HG03097 (cell line): ENCODE measurements around the gene AGAP1.
"Not testable (repeated sequence)": the region's sequence is repeated elsewhere in the genome, so short reads cannot be mapped to it uniquely, and the experiment has no call there.

Experiments used
- ATAC-seq: cut with Tn5 transposase; IDR thresholded peaks from one replicate; pipeline ENCODE4 v1.9.1; 2021; ENCODE audit not compliant: unreplicated experiment, low FRiP score

The AGAP1 gene

GRCh38 chr2:236089271-236090026 is 595.6 kb downstream of the AGAP1 start:
- ATAC-seq = no peak

- no peak for ATAC-seq
These were observed 596.2 kb downstream of the AGAP1 start for GRCh38 chr2:236090027-236090382.

DNA sequence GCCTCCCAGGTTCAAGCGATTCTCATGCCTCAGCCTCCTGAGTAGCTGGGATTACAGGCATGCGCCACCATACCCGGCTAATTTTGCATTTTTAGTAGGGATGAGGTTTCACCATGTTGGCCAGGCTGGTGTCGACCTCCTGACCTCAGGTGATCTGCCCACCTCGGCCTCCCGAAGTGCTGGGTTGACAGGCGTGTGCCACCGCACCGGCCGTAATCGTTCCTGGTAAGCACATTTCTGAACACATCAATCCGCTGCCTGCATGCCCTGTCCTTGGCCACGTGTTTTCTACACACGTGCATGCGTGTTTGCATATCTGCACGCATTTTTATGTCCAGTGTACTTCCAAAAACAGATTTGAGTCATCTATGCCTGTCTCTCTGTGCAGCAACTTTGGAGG is 597.0 kb downstream of the AGAP1 start:
- ATAC-seq = not testable (repeated sequence)

- no peak for ATAC-seq
These were observed 598.9 kb downstream of the AGAP1 start for GRCh38 chr2:236092714-236093113.

DNA sequence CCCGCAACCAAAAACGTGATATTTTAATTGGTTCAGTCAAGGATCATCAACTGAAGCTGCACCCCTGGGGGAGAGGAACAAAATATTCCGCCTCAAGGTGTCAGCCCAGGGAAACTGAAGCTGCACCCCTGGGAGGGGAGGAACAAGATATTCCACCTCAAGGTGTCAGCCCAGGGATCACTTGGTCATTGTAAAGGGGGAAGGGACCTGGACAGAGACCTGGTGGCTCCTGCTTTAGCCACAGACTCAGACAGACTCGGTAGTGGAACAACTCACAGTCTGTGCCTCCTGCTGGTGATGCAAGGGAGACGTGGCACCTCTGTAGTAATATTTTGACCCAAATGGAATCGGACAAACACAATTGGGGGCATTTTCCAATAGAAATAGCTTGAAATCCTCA is 599.3 kb downstream of the AGAP1 start:
- ATAC-seq = no peak

DNA sequence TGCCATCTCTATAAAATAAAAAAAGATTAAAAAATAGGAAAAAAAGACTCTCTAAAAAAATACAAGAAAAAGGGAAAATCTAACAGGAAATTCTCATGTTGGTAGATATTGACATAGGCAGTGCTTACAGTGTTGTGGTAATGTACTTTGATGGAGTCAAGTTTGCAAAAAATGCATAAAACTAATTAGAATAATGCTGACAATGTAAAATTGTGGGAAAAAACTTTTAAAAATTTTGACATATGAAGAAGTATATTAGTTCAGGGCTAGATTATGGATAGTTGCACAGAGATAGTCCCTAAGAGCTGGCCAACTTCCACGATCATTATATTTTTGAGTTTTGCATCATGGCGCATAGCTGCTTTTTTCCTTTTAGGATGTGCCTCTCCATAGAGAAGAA is 601.7 kb downstream of the AGAP1 start:
- no peak for ATAC-seq

GRCh38 chr2:236101311-236101950 is 607.6 kb downstream of the AGAP1 start:
- no peak for ATAC-seq

DNA sequence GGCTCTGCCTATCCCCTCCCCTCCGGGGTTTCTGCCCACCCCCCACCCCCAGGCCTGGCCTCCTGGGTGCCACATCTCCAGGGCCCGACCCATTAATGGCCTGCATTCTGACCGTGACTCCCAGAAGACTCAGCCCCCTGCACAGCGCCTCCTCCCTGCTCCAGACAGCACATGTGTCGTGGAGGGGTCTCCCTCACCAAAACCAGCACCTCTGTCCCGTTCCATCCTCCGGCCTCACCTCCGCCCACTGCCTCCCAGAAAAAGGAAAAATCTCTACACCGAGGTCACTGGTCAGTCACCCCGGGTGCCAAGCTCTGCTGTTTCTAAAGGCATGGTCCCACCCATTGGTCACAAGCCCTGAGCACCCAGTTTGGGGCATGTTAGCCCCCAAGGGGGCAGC is 609.1 kb downstream of the AGAP1 start:
- ATAC-seq = no peak

DNA sequence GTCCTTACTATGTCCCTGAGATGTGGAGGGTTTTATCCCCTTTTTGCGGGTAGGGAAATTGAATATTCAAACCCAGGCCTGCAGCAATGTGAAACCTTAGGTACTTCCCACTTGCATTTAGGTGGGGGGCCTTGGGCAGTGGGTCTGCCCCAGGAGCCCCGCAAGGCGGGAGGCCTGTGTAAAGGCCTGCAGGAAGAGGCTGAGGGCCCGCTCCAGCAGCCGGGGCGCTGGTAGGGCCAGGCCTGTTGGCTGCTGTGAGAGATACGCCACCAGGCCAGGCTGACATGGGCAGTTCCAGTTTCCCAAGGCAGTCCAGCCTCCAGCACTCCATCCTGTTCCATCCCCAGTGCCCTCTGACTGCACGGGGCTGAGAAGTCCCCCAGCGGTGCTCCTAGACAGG is 610.1 kb downstream of the AGAP1 start:
- ATAC-seq = no peak

GRCh38 chr2:236105955-236106607 is 612.2 kb downstream of the AGAP1 start:
- no peak for ATAC-seq

- no peak for ATAC-seq
These were observed 612.9 kb downstream of the AGAP1 start for GRCh38 chr2:236106761-236107160.

DNA sequence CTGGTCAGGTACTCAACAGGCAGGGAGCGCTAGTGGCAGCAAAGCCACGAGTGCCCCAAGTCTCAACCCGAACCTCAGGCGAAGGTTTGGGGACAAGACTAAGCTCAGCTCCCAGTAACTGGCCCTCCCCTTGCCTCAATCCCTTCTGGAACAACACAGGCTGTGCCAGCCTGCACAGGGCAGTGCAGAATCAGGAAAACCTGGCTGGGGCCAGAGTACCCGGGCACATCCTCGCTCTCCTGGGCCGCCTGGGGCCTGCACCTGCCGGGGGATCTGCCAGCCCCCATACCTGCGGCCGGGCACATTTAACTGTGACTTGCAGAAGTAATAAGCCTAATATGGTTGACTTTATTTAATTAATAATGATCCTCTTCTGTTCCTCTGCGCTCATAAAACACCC is 613.7 kb downstream of the AGAP1 start:
- ATAC-seq = no peak

- no peak for ATAC-seq
These were observed 614.2 kb downstream of the AGAP1 start for GRCh38 chr2:236107942-236108625.

GRCh38 chr2:236109061-236109460 is 615.2 kb downstream of the AGAP1 start:
- no peak for ATAC-seq

GRCh38 chr2:236109473-236109872 is 615.6 kb downstream of the AGAP1 start:
- no peak for ATAC-seq

DNA sequence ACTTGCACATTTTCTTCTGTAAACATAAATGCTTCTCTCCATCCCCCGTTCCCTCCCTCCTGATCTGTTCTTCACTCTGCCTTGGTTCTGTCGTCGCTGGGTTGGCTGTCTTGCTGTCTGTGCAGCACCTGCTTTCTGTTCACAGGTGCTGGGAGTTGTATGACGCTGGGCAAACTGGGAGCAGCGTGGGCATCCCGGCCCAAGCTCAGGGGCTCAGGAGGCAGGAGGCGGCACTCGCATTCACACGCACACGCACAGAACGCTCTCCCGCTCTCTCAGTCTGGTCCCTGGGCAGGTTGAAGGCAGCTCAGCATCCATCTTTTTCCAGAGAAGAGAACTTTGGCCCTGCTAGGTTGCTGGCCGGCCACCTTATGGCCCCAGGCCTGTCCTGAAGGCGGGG is 618.6 kb downstream of the AGAP1 start:
- no peak for ATAC-seq

DNA sequence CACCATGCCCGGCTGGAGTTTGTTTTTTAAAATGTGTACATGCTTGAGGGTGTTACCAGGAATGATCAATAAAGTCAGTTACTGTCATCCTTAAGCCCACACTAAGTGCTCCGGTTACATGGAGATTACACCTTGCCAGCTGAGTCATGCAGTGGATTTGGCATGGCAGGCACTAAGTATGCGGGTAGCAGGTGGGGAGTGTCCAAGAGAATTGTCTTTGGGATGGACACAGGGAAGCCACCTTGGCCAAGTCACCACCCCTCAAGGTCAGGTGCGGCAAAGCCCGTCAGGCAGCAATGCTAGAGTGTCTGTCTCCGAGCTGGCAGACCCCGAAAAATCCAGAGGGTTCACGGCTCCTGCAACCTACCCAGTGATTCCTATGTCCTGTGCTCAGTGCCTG is 619.6 kb downstream of the AGAP1 start:
- no peak for ATAC-seq

- no peak for ATAC-seq
These were observed 620.1 kb downstream of the AGAP1 start for GRCh38 chr2:236113948-236114347.

DNA sequence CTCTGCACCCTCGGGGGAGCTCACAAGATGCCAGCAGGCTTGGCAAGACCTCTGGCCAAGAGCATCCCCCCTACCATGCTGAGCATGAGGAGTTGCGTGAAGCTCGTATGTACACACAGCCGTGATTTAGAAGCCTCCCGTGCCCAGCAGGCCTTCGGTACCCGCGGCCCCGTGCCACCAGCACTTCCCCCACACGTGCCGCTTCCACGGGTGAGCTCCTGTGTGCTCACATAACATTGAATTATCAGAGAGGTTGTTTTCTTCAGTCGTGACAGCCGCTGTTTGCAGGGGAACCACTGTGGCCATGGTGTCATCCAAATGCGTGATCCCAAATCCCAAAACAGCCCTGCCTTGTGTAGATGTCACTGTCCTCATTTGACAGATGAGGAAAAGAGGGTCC is 621.1 kb downstream of the AGAP1 start:
- ATAC-seq = no peak

DNA sequence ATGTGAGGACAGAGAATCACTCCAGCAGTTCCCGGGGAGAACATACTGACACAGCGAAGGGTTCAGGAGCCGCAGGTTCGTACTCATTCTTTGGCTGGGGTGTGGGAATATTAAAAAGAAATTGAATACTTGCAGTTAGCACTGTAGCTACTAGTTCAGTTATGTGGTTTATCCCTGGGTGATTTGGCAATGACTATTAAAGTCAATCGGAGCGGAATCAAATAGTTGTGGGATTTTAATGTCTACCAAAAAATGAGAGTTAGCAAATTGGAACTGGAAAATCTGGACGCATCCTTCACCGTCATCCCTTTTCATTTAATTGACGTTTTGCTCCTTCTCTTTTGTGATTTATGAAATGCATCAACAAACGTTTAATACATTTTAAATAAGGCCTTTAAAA is 623.6 kb downstream of the AGAP1 start:
- ATAC-seq = no peak

DNA sequence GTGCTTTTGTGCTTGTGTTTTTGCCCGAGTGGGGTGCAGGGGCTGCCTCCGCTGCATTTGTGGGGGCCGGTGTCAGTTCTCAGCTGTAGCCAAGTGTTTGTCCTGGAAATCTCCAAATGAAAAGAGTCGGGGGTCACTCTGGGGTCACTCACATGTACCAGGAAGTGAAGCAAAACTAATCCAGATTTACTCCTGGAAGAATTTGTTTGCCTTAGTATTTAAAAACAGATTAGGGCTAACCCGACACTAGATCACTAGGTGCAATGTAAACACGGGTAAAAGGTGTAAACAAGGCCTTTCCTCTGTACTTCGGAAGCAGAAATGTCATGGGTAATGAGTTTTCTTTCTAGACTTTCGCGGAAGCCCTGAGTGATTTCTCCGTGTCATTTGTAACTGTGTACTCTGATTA is 624.0 kb downstream of the AGAP1 start:
- no peak for ATAC-seq
